ENCODE data around the gene RSPH9. TPM values are rescaled to one million over a fixed set of nuclear protein-coding genes. Genes with fewer than 3 reads are reported as not detected.

The RSPH9 gene
- total RNA-seq, 6 experiments from 2014 or later = not detected

- WGBS (ENCODE audit: insufficient coverage, low coverage, low lambda C conversion rate, missing lambda C conversion rate) = 0% methylated on average over 5 of the region's 5 CpGs
- Histone ChIP-seq H3K4me3 (no peak overlapping the region), H3K36me3 (peaks cover 0 to 30% (median 6%) of the 10 kb centered on the region in 4 donors), H3K4me1 (no peaks in the 10 kb centered on the region), H3K27me3 (no peaks in the 10 kb centered on the region), H3K27ac (no peak overlapping the region), H3K9me3 (no peaks in the 10 kb centered on the region)
- ATAC-seq (peak; percentile 73 to 90 (median 80)), DNase-seq (peak in 2 of 3 donors; percentile 47 to 61)
- intact Hi-C loops (cut with DNase I) = no loop called here
- TF ChIP-seq CTCF (IDR thresholded peaks at IDR 0.05) (peak; percentile 70 to 87 (median 82)), POLR2A (IDR thresholded peaks at IDR 0.05) (no peak)
Measured at GRCh38 chr6:43608310-43608763, 36.5 kb upstream of the RSPH9 start.

GRCh38 chr6:43608807-43609206 is 36.0 kb upstream of the RSPH9 start:
- Histone ChIP-seq H3K27ac (no peak overlapping the region), H3K36me3 (peaks cover 0 to 32% (median 7%) of the 10 kb centered on the region in 4 donors), H3K9me3 (no peaks in the 10 kb centered on the region), H3K4me3 (no peak overlapping the region), H3K27me3 (no peaks in the 10 kb centered on the region), H3K4me1 (no peaks in the 10 kb centered on the region)
- ATAC-seq (no peak), DNase-seq (no peak)
- intact Hi-C loops (cut with DNase I) = no loop called here
- TF ChIP-seq CTCF (IDR thresholded peaks at IDR 0.05) = no peak
- TF ChIP-seq POLR2A (IDR thresholded peaks at IDR 0.05) = no peak
- whole genome bisulfite sequencing (ENCODE audit: insufficient coverage, low coverage, low lambda C conversion rate, missing lambda C conversion rate) = 50% methylated on average over 1 of the region's 1 CpG

GRCh38 chr6:43609402-43609801 is 35.4 kb upstream of the RSPH9 start:
- Histone ChIP-seq H3K4me3 (no peak overlapping the region), H3K4me1 (no peaks in the 10 kb centered on the region), H3K36me3 (peaks cover 0 to 32% (median 9%) of the 10 kb centered on the region in 4 donors), H3K27me3 (no peaks in the 10 kb centered on the region), H3K9me3 (no peaks in the 10 kb centered on the region), H3K27ac (no peak overlapping the region)
- ATAC-seq (no peak), DNase-seq (no peak)
- no peak for TF ChIP-seq POLR2A (IDR thresholded peaks at IDR 0.05)
- TF ChIP-seq CTCF (IDR thresholded peaks at IDR 0.05) = no peak
- 94% methylated on average over 1 of the region's 1 CpG for WGBS (ENCODE audit: insufficient coverage, low coverage, low lambda C conversion rate, missing lambda C conversion rate)
- intact Hi-C loops (cut with DNase I) = no loop called here

- Histone ChIP-seq H3K36me3 (peaks cover 0 to 30% (median 8%) of the 10 kb centered on the region in 4 donors), H3K27ac (no peak overlapping the region), H3K4me1 (no peaks in the 10 kb centered on the region), H3K9me3 (no peaks in the 10 kb centered on the region), H3K27me3 (no peaks in the 10 kb centered on the region), H3K4me3 (no peak overlapping the region)
- 94% methylated on average over 5 of the region's 5 CpGs for WGBS (ENCODE audit: insufficient coverage, low coverage, low lambda C conversion rate, missing lambda C conversion rate)
- DNase-seq (no peak), ATAC-seq (no peak)
- TF ChIP-seq CTCF (IDR thresholded peaks at IDR 0.05) = no peak
- no peak for TF ChIP-seq POLR2A (IDR thresholded peaks at IDR 0.05)
- intact Hi-C loops (cut with DNase I) = no loop called here
Measured at GRCh38 chr6:43610431-43610830, 34.4 kb upstream of the RSPH9 start.
